ENCODE measurements around the gene TMOD4. TPM values are rescaled to one million over a fixed set of nuclear protein-coding genes. Genes with fewer than 3 reads are reported as not detected.
"Not testable (repeated sequence)": the region's sequence is repeated elsewhere in the genome, so short reads cannot be mapped to it uniquely, and the experiment has no call there.

Gene TMOD4
- total RNA-seq, 6 donors from 2014 or later, result 0.57 to 0.88 TPM; not detected in 4

DNA sequence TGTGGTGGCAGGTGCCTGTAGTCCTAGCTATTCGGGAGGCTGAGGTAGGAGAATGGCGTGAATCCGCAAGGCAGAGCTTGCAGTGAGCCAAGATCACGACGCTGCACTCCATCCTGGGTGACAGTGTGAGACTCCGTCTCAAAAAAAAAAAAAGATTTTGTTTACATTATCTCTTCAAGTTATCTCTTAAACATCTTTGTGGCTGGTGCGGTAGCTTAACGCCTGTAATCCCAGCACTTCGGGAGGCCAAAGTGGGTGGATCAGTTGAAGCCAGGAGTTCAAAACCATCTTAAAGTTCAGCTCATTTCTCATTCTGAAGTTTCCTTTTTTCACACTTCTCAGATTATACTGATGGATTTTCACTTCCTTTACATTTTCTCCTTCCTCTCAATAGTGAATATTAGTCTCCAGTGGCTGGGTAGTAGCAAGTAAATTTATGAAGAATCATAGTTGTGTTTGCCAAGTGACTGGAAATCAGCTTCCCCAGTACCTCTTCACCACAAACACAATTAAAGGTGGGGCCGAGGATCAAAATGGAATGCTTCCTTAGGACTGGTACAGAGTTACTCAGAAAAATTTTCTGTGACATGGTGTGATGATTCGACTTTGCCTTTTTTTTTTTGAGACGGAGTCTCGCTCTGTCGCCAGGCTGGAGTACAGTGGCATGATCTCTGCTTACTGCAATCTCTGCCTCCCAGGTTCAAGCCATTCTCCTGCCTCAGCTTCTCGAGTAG is 36.4 kb upstream of the TMOD4 start:
- Histone ChIP-seq H3K4me1 (peaks cover 0 to 7% (median 2%) of the 10 kb centered on the region in 4 donors), H3K4me3 (no peak overlapping the region), H3K27ac (no peak overlapping the region), H3K27me3 (no peaks in the 10 kb centered on the region), H3K9me3 (no peaks in the 10 kb centered on the region), H3K36me3 (peaks cover 6 to 40% (median 29%) of the 10 kb centered on the region in 4 donors)
- 74 to 84% methylated on average over 15 of the region's 15 CpGs for WGBS, 2 donors
- ATAC-seq (ENCODE audit: low FRiP score in 2 of 2) (no peak), DNase-seq (no peak)
- TF ChIP-seq POLR2A (IDR thresholded peaks at IDR 0.05) (no peak), EP300 (IDR thresholded peaks at IDR 0.05) (no peak), POLR2AphosphoS5 (IDR thresholded peaks at IDR 0.05) (no peak)
- TF ChIP-seq, protein P1, sequence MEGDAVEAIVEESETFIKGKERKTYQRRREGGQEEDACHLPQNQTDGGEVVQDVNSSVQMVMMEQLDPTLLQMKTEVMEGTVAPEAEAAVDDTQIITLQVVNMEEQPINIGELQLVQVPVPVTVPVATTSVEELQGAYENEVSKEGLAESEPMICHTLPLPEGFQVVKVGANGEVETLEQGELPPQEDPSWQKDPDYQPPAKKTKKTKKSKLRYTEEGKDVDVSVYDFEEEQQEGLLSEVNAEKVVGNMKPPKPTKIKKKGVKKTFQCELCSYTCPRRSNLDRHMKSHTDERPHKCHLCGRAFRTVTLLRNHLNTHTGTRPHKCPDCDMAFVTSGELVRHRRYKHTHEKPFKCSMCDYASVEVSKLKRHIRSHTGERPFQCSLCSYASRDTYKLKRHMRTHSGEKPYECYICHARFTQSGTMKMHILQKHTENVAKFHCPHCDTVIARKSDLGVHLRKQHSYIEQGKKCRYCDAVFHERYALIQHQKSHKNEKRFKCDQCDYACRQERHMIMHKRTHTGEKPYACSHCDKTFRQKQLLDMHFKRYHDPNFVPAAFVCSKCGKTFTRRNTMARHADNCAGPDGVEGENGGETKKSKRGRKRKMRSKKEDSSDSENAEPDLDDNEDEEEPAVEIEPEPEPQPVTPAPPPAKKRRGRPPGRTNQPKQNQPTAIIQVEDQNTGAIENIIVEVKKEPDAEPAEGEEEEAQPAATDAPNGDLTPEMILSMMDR (IDR thresholded peaks at IDR 0.05), result no peak

DNA sequence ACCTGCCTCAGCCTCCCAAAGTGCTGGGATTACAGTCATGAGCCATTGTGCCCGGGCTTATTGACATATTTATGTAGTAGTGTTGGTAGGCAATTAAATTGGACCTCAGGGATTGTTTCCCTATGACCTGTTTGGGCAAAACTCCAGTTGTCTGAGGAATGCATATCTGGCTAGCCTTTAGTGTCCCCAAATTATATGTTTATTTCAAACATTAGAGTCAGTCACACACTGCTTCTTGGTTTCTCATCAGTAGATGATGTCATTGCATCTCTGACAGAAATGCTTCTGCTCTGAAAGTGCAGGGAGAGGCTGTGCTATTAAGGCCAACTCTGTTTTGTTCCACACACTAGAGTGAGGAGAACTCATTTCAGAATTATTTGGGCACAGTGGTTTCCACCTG is 35.0 kb upstream of the TMOD4 start:
- no peak overlapping the region for H3K27ac ChIP-seq
- WGBS, 2 donors, result 90 to 94% methylated on average over 1 of the region's 1 CpG

DNA sequence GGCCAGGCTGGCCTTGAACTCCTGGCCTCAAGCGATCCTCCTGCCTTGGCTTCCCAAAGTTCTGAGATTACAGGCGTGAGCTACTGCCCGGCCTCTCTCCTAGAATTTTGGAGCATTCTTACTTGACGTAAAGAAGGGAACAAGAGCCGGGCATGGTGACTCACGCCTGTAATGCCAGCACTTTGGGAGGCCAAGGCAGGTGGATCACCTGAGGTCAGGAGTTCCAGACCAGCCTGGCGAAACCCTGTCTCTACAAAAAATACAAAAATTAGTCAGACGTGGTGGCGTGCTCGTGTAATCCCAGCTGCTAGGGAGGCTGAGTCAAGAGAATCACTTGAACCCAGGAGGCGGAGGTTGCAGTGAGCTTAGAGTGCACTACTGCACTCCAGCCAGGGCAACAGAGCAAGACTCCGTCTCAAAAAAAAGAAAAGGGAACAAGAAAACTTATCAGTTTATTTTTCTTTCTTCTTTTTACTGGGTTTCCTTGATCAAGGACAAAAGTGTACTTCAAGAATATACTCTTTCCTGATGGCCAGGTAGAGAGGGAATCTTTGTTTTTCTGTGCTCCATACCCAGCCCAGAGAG is 29.7 kb upstream of the TMOD4 start:
- not testable (repeated sequence) for DNase-seq; H3K4me3 ChIP-seq; H3K27ac ChIP-seq; ATAC-seq (ENCODE audit: low FRiP score in 2 of 2); H3K9me3 ChIP-seq; H3K27me3 ChIP-seq
- peaks cover 11 to 57% (median 37%) of the 10 kb centered on the region in 4 donors for H3K36me3 ChIP-seq
- WGBS, 2 donors, result 95 to 96% methylated on average over 12 of the region's 12 CpGs
- H3K4me1 ChIP-seq, result peaks cover 19 to 43% (median 21%) of the 10 kb centered on the region in 4 donors

More for the DNA sequence above, 35.0 kb upstream of the TMOD4 start:
- Histone ChIP-seq H3K27me3 (no peaks in the 10 kb centered on the region), H3K9me3 (no peaks in the 10 kb centered on the region), H3K36me3 (peaks cover 8 to 47% (median 37%) of the 10 kb centered on the region in 4 donors), H3K4me1 (peaks cover 0 to 13% (median 2%) of the 10 kb centered on the region in 4 donors), H3K4me3 (no peak overlapping the region)
- TF ChIP-seq, protein P1 (IDR thresholded peaks at IDR 0.05), result no peak
- no peak for TF ChIP-seq POLR2AphosphoS5 (IDR thresholded peaks at IDR 0.05)
- TF ChIP-seq POLR2A (IDR thresholded peaks at IDR 0.05), result no peak
- TF ChIP-seq EP300 (IDR thresholded peaks at IDR 0.05), result no peak
- DNase-seq (no peak), ATAC-seq (ENCODE audit: low FRiP score in 2 of 2) (no peak)

DNA sequence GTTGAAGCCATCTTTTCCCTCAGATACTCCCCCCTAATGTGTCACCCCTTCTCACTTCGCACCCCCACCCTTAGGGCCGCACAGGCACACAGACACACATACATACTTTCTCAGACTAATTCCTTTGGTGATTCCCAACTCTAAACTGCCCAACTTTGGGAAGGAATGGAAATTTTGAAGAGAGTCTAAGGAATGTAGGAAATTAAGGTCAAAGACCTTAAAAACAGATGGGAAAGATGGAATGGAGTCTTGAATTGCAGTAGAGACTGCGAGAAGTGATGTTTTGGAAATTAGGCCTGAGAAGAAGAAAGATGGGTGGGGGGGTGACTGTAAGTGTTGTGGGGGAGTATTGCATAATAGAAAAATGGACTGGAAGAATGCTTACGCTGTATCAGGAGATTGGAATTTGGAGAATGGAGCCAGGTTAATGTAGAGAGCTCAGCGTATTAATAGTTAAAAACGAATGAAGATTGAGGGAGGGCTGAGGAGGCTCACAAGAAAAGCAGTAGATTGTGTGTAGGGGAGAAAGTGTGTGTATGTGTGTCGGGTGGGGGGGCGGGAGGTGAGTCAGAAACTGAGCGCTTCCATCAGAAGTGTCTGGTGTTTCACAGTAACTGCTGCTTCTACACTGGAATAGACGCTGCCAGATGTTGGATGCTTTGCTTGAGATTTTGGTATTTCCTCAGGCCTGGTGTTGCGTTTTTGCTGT is 24.2 kb upstream of the TMOD4 start:
- Histone ChIP-seq H3K9me3 (no peaks in the 10 kb centered on the region), H3K27me3 (no peaks in the 10 kb centered on the region), H3K36me3 (peaks cover 3 to 22% (median 8%) of the 10 kb centered on the region in 4 donors), H3K27ac (peak overlapping the region; percentile 90 to 93 (median 92)), H3K4me1 (peaks cover 36 to 63% (median 44%) of the 10 kb centered on the region in 4 donors), H3K4me3 (peak overlapping the region; percentile 63 to 87 (median 73))
- no peak for DNase-seq
- TF ChIP-seq POLR2A (IDR thresholded peaks at IDR 0.05) (no peak), POLR2AphosphoS5 (IDR thresholded peaks at IDR 0.05) (no peak), EP300 (IDR thresholded peaks at IDR 0.05) (no peak)
- TF ChIP-seq, protein P1 (IDR thresholded peaks at IDR 0.05), result no peak
- ATAC-seq (ENCODE audit: low FRiP score in 2 of 2), result peak in 1 of 2 donors; percentile 24
- 33% methylated on average over 11 of the region's 11 CpGs for WGBS, 2 donors
